SKM-1 treated with dmso at 0.1 percent for 144 hours (cell line): Measurements from ENCODE around the gene MAST2.
"Not testable (repeated sequence)": the region's sequence is repeated elsewhere in the genome, so short reads cannot be mapped to it uniquely, and the experiment has no call there.

Source experiments
- DNase-seq: peaks from one replicate; lab custom pipeline; 2025; ENCODE audit not compliant: unreplicated experiment; lab: John Stamatoyannopoulos, UW

MAST2 gene

GRCh38 chr1:45803299-45803780 is at the start of gene MAST2:
MAST2 (plus strand) TSS chr1:45803612; CDS start chr1:45803896, 284 bp downstream.
- peak; percentile 79 for DNase-seq

GRCh38 chr1:45755697-45756096 is 47.7 kb upstream of the MAST2 start:
- DNase-seq = no peak

GRCh38 chr1:45762291-45762690 is 41.1 kb upstream of the MAST2 start:
- no peak for DNase-seq

GRCh38 chr1:45765999-45766792 is 37.2 kb upstream of the MAST2 start:
- DNase-seq = no peak

GRCh38 chr1:45767035-45767434 is 36.4 kb upstream of the MAST2 start:
- DNase-seq = no peak

GRCh38 chr1:45769261-45769932 is 34.0 kb upstream of the MAST2 start:
- no peak for DNase-seq

- DNase-seq = no peak
Measured at GRCh38 chr1:45772971-45773370, 30.4 kb upstream of the MAST2 start.

GRCh38 chr1:45775794-45776193 is 27.6 kb upstream of the MAST2 start:
- no peak for DNase-seq

GRCh38 chr1:45785583-45785982 is 17.8 kb upstream of the MAST2 start:
- no peak for DNase-seq

GRCh38 chr1:45787905-45788304 is 15.5 kb upstream of the MAST2 start:
- no peak for DNase-seq

- no peak for DNase-seq
Measured at GRCh38 chr1:45789601-45790000, 13.8 kb upstream of the MAST2 start.

- no peak for DNase-seq
Measured at GRCh38 chr1:45792744-45793143, 10.7 kb upstream of the MAST2 start.

- DNase-seq = no peak
Measured at GRCh38 chr1:45793942-45794604, 9.3 kb upstream of the MAST2 start.

- no peak for DNase-seq
Measured at GRCh38 chr1:45796381-45796780, 7.0 kb upstream of the MAST2 start.

GRCh38 chr1:45796946-45797345 is 6.5 kb upstream of the MAST2 start:
- DNase-seq = no peak

- DNase-seq = no peak
Measured at GRCh38 chr1:45800899-45801298, 2.5 kb upstream of the MAST2 start.

- DNase-seq = peak; percentile 82
Measured at GRCh38 chr1:45802343-45803298, 791 bp upstream of the MAST2 start.

GRCh38 chr1:45803781-45804668 is 613 bp downstream of the MAST2 start:
- not testable (repeated sequence) for DNase-seq

- DNase-seq = no peak
Measured at GRCh38 chr1:45804669-45804969, 1.2 kb downstream of the MAST2 start.

- DNase-seq = no peak
Measured at GRCh38 chr1:45806129-45806528, 2.7 kb downstream of the MAST2 start.
